NCI-H1048 (cell line): Measurements from ENCODE around the gene AHSG.

Experiments
- DNase-seq: peaks from one replicate; lab custom pipeline; 2025; lab: John Stamatoyannopoulos, UW

AHSG gene

GRCh38 chr3:186593862-186594261 is 19.0 kb upstream of the AHSG start:
- DNase-seq, result no peak

GRCh38 chr3:186594591-186595113 is 18.2 kb upstream of the AHSG start:
- no peak for DNase-seq

- DNase-seq, result no peak
These were observed 16.1 kb upstream of the AHSG start for GRCh38 chr3:186596568-186597287.

- DNase-seq, result no peak
These were observed 14.6 kb upstream of the AHSG start for GRCh38 chr3:186598108-186598784.

- DNase-seq, result no peak
These were observed 14.1 kb upstream of the AHSG start for GRCh38 chr3:186598794-186599141.

DNA sequence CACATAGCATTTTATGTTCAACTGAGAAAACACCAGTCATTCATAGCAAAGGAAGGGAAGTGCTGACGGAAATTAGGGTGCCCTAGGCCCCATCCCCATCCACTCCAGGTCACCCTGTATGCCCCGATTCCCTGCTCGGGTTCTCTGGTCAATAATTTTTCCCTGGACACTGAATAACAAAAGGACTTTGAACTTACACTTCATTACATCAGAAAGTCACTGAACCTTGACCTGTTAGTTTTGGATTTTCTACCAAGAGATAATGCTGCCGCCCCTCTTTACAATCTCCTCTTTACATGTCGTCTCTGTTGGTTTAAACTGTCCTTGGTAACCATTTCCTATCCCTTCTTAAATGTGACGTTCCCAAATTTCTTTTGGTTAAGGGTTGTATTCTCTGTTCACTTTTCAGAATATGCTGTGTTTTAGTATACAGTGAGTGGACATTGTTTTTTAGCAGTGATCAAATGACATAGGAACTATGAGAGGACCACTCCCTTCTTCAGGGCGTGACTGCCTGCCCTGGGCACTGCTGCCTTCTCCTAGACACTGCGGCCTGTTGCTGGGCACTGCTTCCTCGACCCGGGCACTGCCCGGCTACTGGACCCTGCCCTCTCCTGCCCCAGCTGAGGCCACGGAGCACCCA is 13.6 kb upstream of the AHSG start:
- DNase-seq, result no peak

- DNase-seq, result no peak
These were observed 13.1 kb upstream of the AHSG start for GRCh38 chr3:186599785-186600166.

DNA sequence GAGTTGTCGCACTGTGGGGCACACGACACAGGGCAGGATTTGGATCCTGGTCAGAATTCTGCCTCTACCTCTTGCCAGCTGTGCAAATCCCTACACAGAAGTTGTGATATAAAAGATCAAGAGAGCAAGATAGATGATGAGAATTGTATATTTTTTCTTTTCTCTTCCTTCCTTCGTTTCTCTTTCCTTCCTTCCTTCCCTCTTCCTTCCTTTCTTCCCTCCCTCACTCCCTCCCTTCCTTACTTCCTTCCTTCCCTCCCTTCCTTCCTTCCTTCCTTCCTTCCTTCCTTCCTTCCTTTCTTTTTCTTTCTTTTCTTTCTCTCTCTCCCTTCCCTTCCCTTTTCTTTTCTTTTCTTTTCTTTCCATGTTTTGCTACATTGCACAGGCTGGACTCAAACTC is 12.0 kb upstream of the AHSG start:
- no peak for DNase-seq

- no peak for DNase-seq
These were observed 9.7 kb upstream of the AHSG start for GRCh38 chr3:186603159-186603558.

GRCh38 chr3:186605078-186605477 is 7.8 kb upstream of the AHSG start:
- no peak for DNase-seq

GRCh38 chr3:186605561-186606545 is 7.0 kb upstream of the AHSG start:
- DNase-seq, result no peak

DNA sequence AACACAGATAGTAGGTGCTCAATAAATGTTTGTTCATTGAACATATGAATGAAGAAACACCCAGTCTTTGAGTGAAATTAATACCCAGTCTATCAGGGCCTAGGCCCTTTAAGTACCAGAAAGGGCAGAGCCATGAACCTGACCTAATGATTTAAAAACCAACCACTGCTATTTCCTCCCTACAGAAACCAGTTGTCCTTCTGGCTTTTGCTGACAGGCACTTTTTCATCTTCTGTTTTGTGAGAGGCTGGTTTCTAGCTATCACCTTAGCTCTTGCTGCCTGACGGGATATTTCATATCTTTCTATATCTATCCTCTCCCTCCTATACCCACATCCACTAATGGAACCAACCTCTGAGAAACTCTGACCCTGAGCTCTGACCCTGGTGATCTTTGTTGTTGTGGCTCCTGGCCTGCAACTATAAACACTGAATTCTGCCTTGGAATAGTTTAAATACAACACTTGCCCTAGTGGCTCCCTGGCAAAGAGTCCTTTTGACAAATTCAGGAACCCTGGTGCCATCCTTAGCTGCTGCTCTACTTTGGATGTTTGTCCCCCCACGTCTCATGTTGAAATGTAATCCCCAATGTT is 4.1 kb upstream of the AHSG start:
- DNase-seq, result no peak

DNA sequence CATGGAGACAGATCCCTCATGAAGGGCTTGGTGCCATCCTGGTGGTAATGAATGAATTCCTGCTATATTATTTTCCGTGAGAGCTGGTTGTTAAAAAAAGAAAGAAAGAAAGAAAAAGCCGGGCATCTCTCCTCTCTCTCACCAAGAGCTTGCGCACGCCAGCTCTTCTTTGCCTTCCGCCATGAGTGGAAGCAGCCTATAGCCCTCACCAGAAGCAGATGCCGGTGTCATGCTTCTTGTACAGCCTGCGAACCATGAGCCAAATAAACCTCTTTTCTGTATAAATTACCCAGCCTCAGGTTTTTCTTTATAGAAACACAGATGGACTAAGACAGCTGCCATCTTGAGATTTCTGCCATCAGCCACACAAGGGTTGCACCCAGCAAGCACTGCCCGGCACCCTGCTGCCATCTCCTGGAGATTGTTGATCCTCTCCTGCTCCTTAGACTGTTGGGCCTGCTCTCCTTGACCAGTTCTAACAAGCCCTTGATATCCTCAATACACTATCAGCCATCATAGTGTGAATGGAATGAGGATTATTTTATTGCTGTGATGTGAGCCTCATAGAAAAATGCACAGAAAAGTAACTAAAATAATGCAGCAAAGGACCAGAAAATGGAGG is 3.5 kb upstream of the AHSG start:
- no peak for DNase-seq

DNA sequence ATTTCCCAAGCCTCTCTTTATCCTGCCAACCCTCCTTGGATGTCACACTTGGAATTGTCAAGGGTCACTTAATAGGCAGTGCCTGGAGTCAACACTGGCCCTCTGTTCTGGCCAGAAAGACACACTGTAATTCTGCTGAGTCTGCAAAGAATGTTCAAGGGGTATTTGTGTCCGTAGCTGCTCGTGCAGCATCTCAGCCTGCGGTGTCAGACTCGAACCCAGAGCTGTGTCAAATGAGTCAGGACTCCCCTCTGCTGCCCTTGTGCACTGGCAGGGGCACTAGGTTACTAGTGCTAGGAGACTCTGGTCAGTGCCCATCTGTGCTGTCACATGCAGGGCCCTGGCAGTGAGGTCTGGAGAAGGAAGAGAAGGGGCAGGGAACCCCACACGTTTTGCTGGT is 795 bp upstream of the AHSG start:
- DNase-seq, result no peak

DNA sequence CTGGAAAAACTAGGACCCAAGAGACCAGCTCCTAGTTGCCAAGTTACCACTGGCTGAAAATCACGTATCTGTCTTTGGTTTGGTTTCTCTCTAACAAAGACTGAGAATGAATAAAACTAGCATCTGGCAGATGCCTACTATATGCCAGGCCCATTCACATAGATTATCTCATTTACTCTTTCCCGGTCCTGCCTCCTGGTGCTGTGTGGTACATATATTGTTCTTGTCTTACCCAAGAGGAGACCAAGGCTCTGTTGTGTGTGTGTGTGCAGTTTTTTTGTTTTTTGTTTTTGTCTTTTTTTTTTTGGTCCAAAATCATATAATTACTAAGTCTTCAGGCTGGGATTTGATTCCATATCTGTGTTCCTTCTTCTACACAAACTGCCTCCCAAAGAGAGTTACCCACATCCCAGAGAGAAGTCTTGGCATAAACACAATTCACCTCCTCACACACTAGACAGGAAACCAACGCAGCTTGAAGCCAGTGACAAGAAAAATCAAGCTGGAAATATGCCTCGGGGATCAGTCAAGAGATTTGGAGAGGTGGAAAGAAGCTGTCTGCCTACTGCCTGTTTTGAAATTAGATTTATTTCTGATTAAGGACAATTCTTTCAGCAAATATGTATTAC is 891 bp downstream of the AHSG start:
- no peak for DNase-seq

GRCh38 chr3:186614266-186614596 is 1.4 kb downstream of the AHSG start:
- DNase-seq, result no peak

- peak; percentile 1 for DNase-seq
These were observed 2.0 kb downstream of the AHSG start for GRCh38 chr3:186614597-186615483.

DNA sequence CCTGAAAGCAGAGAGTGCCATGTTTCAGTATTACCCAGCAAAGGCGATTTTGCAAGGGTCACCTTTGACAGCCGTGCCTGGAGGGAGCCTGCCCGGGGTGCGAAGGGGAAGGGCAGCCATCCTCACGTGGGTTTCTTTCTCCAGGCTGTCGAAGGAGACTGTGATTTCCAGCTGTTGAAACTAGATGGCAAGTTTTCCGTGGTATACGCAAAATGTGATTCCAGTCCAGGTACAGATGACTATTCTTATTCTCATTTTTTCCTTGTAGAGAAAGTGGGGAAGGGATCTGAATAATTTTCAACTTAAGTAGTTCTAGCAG is 3.4 kb downstream of the AHSG start:
- no peak for DNase-seq

DNA sequence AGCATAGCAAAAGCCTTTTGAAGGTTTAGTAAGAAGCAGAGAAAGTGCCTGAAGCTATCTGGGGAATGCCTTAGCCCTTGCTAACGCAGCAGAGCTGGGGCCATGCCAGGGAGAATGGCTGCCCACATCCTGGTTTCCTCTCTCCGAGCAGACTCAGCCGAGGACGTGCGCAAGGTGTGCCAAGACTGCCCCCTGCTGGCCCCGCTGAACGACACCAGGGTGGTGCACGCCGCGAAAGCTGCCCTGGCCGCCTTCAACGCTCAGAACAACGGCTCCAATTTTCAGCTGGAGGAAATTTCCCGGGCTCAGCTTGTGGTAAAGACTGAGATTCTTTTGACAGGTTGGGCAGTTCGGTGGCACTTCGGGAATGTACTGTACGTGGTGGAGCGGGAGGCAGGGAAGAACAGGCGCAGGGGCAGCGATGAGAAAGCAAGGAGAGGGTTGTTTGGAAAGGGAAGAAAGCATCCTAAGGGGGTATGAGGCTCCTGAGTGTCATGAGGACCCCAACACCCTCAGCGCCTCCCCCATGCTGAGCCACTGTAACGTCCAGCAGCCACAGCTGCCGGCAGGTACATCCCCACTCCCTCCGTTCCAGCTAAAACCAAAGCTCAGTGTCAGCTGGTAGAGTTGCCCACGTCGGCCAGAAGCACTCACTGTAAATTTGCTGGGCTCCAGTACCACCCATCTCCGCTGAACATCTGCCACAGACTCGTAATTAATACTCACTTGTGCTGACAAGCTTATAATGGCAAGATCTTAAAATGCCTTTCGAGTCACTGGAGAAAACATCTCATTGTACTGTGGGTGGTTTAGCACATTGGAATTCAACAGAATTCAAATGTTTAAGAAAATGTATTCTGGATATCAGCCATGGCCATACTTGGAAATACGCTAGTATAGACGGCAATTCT is 4.4 kb downstream of the AHSG start:
- peak; percentile 70 for DNase-seq
